Hepatocyte (in vitro differentiated cells): Measurements from ENCODE around the gene SH3TC2. TPM values are rescaled to one million over a fixed set of nuclear protein-coding genes. Genes with fewer than 3 reads are reported as not detected.

Experiments
- DNase-seq: peaks from one replicate; pipeline ENCODE4 v3.0.0-alpha.2; 2016; ENCODE audit warnings: low spot score
- H2AFZ ChIP-seq: fragments of 200-600 bp; sonication (generic); 2 replicates; pipeline ENCODE4 v1.6.0; 2016; ENCODE audit warnings: antibody characterized with exemption, mild to moderate bottlenecking
- H3K27ac ChIP-seq: fragments of 200-600 bp; sonication (generic); 2 replicates; pipeline ENCODE4 v1.5.1; 2016; ENCODE audit warnings: mild to moderate bottlenecking
- H3K27me3 ChIP-seq: fragments of 200-600 bp; sonication (generic); 2 replicates; pipeline ENCODE4 v1.6.1; 2016
- H3K36me3 ChIP-seq: fragments of 200-600 bp; sonication (generic); replicated peaks from 2 replicates; pipeline ENCODE4 v1.5.1; 2016; ENCODE audit warnings: low read depth; ENCODE audit not compliant: insufficient read depth
- H3K4me1 ChIP-seq: fragments of 200-600 bp; sonication (generic); 2 replicates; pipeline ENCODE4 v1.5.1; 2016; ENCODE audit warnings: mild to moderate bottlenecking, moderate library complexity; ENCODE audit not compliant: insufficient read depth
- H3K4me2 ChIP-seq: fragments of 200-600 bp; sonication (generic); 2 replicates; pipeline ENCODE4 v1.6.0; 2016
- H3K4me3 ChIP-seq: fragments of 200-600 bp; sonication (generic); 2 replicates; pipeline ENCODE4 v1.5.1; 2016; ENCODE audit warnings: mild to moderate bottlenecking
- H3K79me2 ChIP-seq: fragments of 200-600 bp; sonication (generic); 2 replicates; pipeline ENCODE4 v1.6.0; 2017; ENCODE audit warnings: mild to moderate bottlenecking
- H3K9me2 ChIP-seq: fragments of 200-600 bp; sonication (generic); replicated peaks from 2 replicates; pipeline ENCODE4 v1.6.0; 2017; ENCODE audit warnings: mild to moderate bottlenecking; ENCODE audit not compliant: insufficient read depth
- H3K9me3 ChIP-seq: fragments of 200-600 bp; sonication (generic); 2 replicates; pipeline ENCODE4 v1.5.1; 2016; ENCODE audit warnings: low read depth, mild to moderate bottlenecking
- H4K20me1 ChIP-seq: fragments of 200-600 bp; sonication (generic); 2 replicates; pipeline ENCODE4 v1.6.0; 2016; ENCODE audit warnings: mild to moderate bottlenecking; ENCODE audit not compliant: insufficient read depth, poor library complexity, severe bottlenecking
- CTCF ChIP-seq: fragments of 200-600 bp; sonication (generic); IDR thresholded peaks from 2 replicates; pipeline ENCODE4 v1.5.1; 2016; ENCODE audit warnings: antibody characterized with exemption, mild to moderate bottlenecking; ENCODE audit not compliant: poor library complexity
- EZH2 ChIP-seq: fragments of 200-600 bp; sonication (generic); IDR thresholded peaks from 2 replicates; pipeline ENCODE4 v1.6.1; 2016; ENCODE audit warnings: antibody characterized with exemption, mild to moderate bottlenecking, borderline replicate concordance
- EZH2phosphoT487 ChIP-seq: fragments of 200-600 bp; sonication (generic); IDR thresholded peaks from one replicate; pipeline ENCODE4 v1.6.1; 2018; ENCODE audit warnings: antibody characterized with exemption, mild to moderate bottlenecking, low read depth, moderate library complexity; ENCODE audit not compliant: unreplicated experiment, severe bottlenecking
- WGBS: methylation state at CpG from one replicate; pipeline ENCODE4 v1.1.6; 2016; ENCODE audit warnings: low lambda C conversion rate; ENCODE audit errors: missing lambda C conversion rate; 5-methylcytosine and 5-hydroxymethylcytosine counted together
- polyA plus RNA-seq: library from polyadenylated mRNA; unstranded; fragments of >200 nt; fragmentation: Nextera tagmentation; extraction: Ambion mirVana; gene quantifications from 2 replicates; pipeline ENCODE4 v1.2.1, GENCODE V29; 2016
- total RNA-seq: library from RNA; depleted of rRNA; stranded (reverse); fragments of >200 nt; gene quantifications from 2 replicates; pipeline ENCODE4 v1.2.3, GENCODE V29; 2014

Gene SH3TC2
- total and polyA plus RNA-seq, 2 experiments from 2014 or later = 2.2 to 3.5 TPM

DNA sequence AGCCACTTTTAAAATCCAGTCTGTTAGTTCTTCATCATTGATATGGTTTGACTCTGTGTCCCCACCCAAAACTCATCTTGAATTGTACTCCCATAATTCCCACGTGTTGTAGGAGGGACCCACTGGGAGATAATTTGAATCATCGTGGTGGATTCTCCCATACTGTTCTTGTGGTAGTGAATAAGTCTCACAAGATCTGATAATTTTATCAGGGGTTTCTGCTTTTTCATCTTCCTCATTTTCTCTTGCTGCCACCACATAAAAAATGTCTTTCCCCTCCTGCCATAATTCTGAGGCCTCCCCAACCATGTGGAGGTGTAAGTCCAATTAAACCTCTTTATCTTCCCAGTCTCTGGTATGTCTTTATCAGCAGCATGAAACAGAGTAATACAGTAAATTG lies 26.9 kb upstream of the SH3TC2 start:
- Histone ChIP-seq H3K27me3 (no peaks in the 10 kb centered on the region), H3K27ac (no peak overlapping the region), H3K9me2 (no peaks in the 10 kb centered on the region), H3K9me3 (no peaks in the 10 kb centered on the region), H3K4me2 (no peak overlapping the region), H3K4me3 (no peak overlapping the region), H3K4me1 (no peaks in the 10 kb centered on the region), H2AFZ (no peak overlapping the region), H4K20me1 (no peaks in the 10 kb centered on the region), H3K79me2 (no peaks in the 10 kb centered on the region), H3K36me3 (no peaks in the 10 kb centered on the region)
- no peak for DNase-seq
- 76% methylated on average over 2 of the region's 2 CpGs for WGBS
- TF ChIP-seq CTCF (no peak), EZH2 (no peak), EZH2phosphoT487 (no peak)

DNA sequence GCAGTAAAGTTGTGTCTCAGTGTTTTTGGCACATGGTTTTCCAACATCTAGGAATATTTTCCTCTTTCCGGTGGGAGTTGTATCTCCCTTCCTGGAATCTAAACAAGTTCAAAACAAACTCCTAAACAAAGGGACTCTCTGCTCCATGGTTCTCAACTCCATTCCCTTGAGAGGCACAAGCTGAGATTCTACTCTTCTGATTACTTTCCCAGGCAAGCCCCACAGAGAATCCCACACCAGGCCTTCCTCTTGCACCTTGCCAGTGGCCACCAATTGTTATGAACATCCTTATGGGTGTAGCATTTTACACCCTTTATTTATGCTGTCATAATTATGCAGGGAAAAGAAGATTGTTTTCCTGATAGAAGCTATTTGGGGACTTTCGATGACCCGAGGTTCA lies 25.8 kb upstream of the SH3TC2 start:
- no peaks in the 10 kb centered on the region for H3K79me2 ChIP-seq
- no peaks in the 10 kb centered on the region for H4K20me1 ChIP-seq
- no peak overlapping the region for H3K4me3 ChIP-seq
- no peak overlapping the region for H3K27ac ChIP-seq
- no peak for DNase-seq
- 96% methylated on average over 3 of the region's 3 CpGs for WGBS
- no peak overlapping the region for H2AFZ ChIP-seq
- no peak overlapping the region for H3K4me2 ChIP-seq
- no peaks in the 10 kb centered on the region for H3K9me2 ChIP-seq
- TF ChIP-seq EZH2phosphoT487 = no peak
- no peak for TF ChIP-seq CTCF
- TF ChIP-seq EZH2 = no peak
- H3K27me3 ChIP-seq = no peaks in the 10 kb centered on the region
- H3K9me3 ChIP-seq = no peaks in the 10 kb centered on the region
- no peaks in the 10 kb centered on the region for H3K4me1 ChIP-seq
- no peaks in the 10 kb centered on the region for H3K36me3 ChIP-seq

DNA sequence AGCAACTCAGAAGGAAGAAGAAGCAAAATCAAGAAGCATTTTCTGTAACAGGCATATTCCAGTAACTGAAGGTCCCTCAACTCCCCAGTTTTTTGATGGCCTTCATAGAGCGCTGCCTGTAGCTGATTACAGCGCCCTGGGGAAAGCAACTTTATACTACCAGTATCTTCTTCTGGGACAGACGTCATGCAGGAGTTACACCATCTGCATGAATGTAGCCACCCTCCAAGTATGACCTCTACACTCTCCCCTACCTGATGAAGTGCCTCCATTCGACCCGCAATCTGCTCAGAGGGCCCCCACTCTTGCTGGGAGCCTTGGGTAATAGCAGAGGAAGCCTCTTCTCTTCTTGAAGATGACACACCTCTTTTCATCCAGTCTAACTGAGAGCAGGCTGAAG lies 21.0 kb upstream of the SH3TC2 start:
- Histone ChIP-seq H3K4me1 (no peaks in the 10 kb centered on the region), H3K27ac (no peak overlapping the region), H4K20me1 (no peaks in the 10 kb centered on the region), H3K4me3 (no peak overlapping the region), H3K9me2 (no peaks in the 10 kb centered on the region), H3K4me2 (no peak overlapping the region), H3K79me2 (no peaks in the 10 kb centered on the region), H3K9me3 (no peaks in the 10 kb centered on the region), H3K27me3 (no peaks in the 10 kb centered on the region), H3K36me3 (no peaks in the 10 kb centered on the region), H2AFZ (no peak overlapping the region)
- 79% methylated on average over 5 of the region's 5 CpGs for WGBS
- DNase-seq = no peak
- TF ChIP-seq EZH2phosphoT487 (no peak), CTCF (no peak), EZH2 (no peak)

- H3K27me3 ChIP-seq = no peaks in the 10 kb centered on the region
- no peak overlapping the region for H2AFZ ChIP-seq
- H3K4me3 ChIP-seq = no peak overlapping the region
- H3K79me2 ChIP-seq = no peaks in the 10 kb centered on the region
- H3K4me1 ChIP-seq = no peaks in the 10 kb centered on the region
- H3K9me3 ChIP-seq = no peaks in the 10 kb centered on the region
- H3K36me3 ChIP-seq = no peaks in the 10 kb centered on the region
- H4K20me1 ChIP-seq = no peaks in the 10 kb centered on the region
- no peak overlapping the region for H3K4me2 ChIP-seq
- no peak overlapping the region for H3K27ac ChIP-seq
- TF ChIP-seq EZH2 (no peak), CTCF (no peak), EZH2phosphoT487 (no peak)
- no peaks in the 10 kb centered on the region for H3K9me2 ChIP-seq
- DNase-seq = no peak
These were observed 19.4 kb upstream of the SH3TC2 start for GRCh38 chr5:149082271-149082670.
